AG10803 (cell line): ENCODE results near the gene RFC3.

Experiments used
- DNase-seq: peaks from one replicate; pipeline ENCODE4 v3.0.0; 2010; ENCODE audit warnings: low read depth
- H3K4me3 ChIP-seq: 2 replicates; pipeline ENCODE4 v1.5.1; 2011; ENCODE audit warnings: mild to moderate bottlenecking, low read length, control low read depth
- CTCF ChIP-seq: conservative IDR thresholded peaks from 2 replicates; pipeline ENCODE4 v1.5.1; 2011; ENCODE audit warnings: mild to moderate bottlenecking, low read length, control low read depth, inconsistent platforms

Gene RFC3

GRCh38 chr13:33784738-33785137, 33.2 kb upstream of the RFC3 start:
- no peak for TF ChIP-seq CTCF
- DNase-seq = no peak

GRCh38 chr13:33785384-33785783, 32.6 kb upstream of the RFC3 start:
- H3K4me3 ChIP-seq = no peak overlapping the region
- TF ChIP-seq CTCF = no peak
- DNase-seq = no peak

More at GRCh38 chr13:33784738-33785137, 33.2 kb upstream of the RFC3 start:
- no peak overlapping the region for H3K4me3 ChIP-seq

- H3K4me3 ChIP-seq = peak overlapping the region; percentile 40
- peak; percentile 8 for DNase-seq
- no peak for TF ChIP-seq CTCF
These were observed 30.8 kb upstream of the RFC3 start for GRCh38 chr13:33787051-33787591.

- TF ChIP-seq CTCF = no peak
These were observed 28.8 kb upstream of the RFC3 start for GRCh38 chr13:33789066-33789606.

GRCh38 chr13:33789739-33790138, 28.2 kb upstream of the RFC3 start:
- no peak for TF ChIP-seq CTCF
- no peak for DNase-seq
- no peak overlapping the region for H3K4me3 ChIP-seq

More at GRCh38 chr13:33789066-33789606, 28.8 kb upstream of the RFC3 start:
- no peak overlapping the region for H3K4me3 ChIP-seq
- no peak for DNase-seq

GRCh38 chr13:33793726-33794125, 24.2 kb upstream of the RFC3 start:
- DNase-seq = peak; percentile 40
- no peak overlapping the region for H3K4me3 ChIP-seq
- TF ChIP-seq CTCF = no peak

- H3K4me3 ChIP-seq = no peak overlapping the region
- no peak for TF ChIP-seq CTCF
- DNase-seq = peak; percentile 79
These were observed 23.4 kb upstream of the RFC3 start for GRCh38 chr13:33794576-33794975.
